OCI-LY3 (cell line): ENCODE results near the gene HIBCH.

ENCODE experiments used
- H2AFZ ChIP-seq: fragments of 200-600, 300-600 bp; shearing (Covaris generic); 2 replicates; pipeline ENCODE4 v1.6.0; 2014; ENCODE audit warnings: antibody characterized with exemption, low read depth, low read length
- H3K27ac ChIP-seq: fragments of 200-600, 300-600 bp; sonication (generic); 2 replicates; pipeline ENCODE4 v1.5.1; 2014; ENCODE audit warnings: mild to moderate bottlenecking, low read length, moderate library complexity, mixed read lengths
- H3K27me3 ChIP-seq: fragments of 200-600, 300-600 bp; sonication (generic); 2 replicates; pipeline ENCODE4 v1.6.1; 2014; ENCODE audit warnings: low read depth, low read length, mixed read lengths
- H3K36me3 ChIP-seq: fragments of 200-600, 300-600 bp; sonication (generic); replicated peaks from 2 replicates; pipeline ENCODE3; 2014; ENCODE audit warnings: low read depth, low read length, mixed read lengths
- H3K4me1 ChIP-seq: fragments of 300-600, 200-600 bp; sonication (generic); 2 replicates; pipeline ENCODE4 v1.6.1; 2014; ENCODE audit warnings: low read length, mixed read lengths
- H3K4me2 ChIP-seq: fragments of 200-600, 300-600 bp; sonication (generic); 2 replicates; pipeline ENCODE4 v1.6.1; 2014; ENCODE audit warnings: low read length, mixed read lengths
- H3K4me3 ChIP-seq: fragments of 300-600, 200-600 bp; sonication (generic); 2 replicates; pipeline ENCODE4 v1.5.1; 2014; ENCODE audit warnings: antibody characterized with exemption, mild to moderate bottlenecking, low read length, moderate library complexity
- H3K79me2 ChIP-seq: fragments of 300-600, 200-600 bp; shearing (Covaris generic); 2 replicates; pipeline ENCODE4 v1.6.1; 2014; ENCODE audit warnings: mild to moderate bottlenecking, low read length, mixed read lengths
- H3K9ac ChIP-seq: fragments of 300-600, 200-600 bp; shearing (Covaris generic); 2 replicates; pipeline ENCODE4 v1.6.0; 2014; ENCODE audit warnings: mild to moderate bottlenecking, low read length, moderate library complexity
- H3K9me3 ChIP-seq: fragments of 200-600, 300-600 bp; shearing (Covaris generic); 2 replicates; pipeline ENCODE4 v1.6.1; 2014; ENCODE audit warnings: low read length, mixed read lengths; ENCODE audit not compliant: insufficient read depth
- H4K20me1 ChIP-seq: fragments of 200-600, 300-600 bp; sonication (generic); 2 replicates; pipeline ENCODE4 v1.6.1; 2016; ENCODE audit warnings: low read length, mixed read lengths; ENCODE audit not compliant: insufficient read depth
- EZH2phosphoT487 ChIP-seq: fragments of 200-600 bp; shearing (Covaris generic); IDR thresholded peaks from 2 replicates; pipeline ENCODE4 v1.6.1; 2018; ENCODE audit warnings: antibody characterized with exemption, mixed run types, low read depth
- TF ChIP-seq, protein P1 (sequence below): fragments of 200-600, 300-600 bp; sonication (generic); IDR thresholded peaks from 2 replicates; pipeline ENCODE4 v1.5.1; 2014; ENCODE audit warnings: antibody characterized with exemption, low read length, low read depth

HIBCH gene

DNA sequence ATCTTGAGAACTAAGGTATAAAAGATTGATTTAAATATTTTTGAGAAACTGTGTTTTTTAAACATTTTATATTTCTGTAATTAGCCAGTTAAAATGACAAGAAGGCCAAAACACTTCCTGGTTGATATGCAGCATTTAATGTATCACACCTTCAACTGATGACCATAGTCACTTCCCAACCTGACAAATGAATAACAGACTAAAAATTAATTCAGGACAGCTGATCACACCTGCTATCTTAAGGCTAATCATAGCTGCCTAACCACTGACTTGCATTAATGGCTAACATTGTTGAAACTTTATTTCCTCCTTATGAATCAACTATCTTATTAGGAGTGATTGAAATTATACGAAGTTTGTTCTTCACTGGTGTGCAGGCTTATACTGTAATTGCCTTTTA, 131.3 kb downstream of the HIBCH start:
- no peaks in the 10 kb centered on the region for H3K36me3 ChIP-seq
- no peak overlapping the region for H3K4me2 ChIP-seq
- H3K4me1 ChIP-seq = no peaks in the 10 kb centered on the region
- no peak overlapping the region for H2AFZ ChIP-seq
- no peak for TF ChIP-seq EZH2phosphoT487
- TF ChIP-seq, protein P1, sequence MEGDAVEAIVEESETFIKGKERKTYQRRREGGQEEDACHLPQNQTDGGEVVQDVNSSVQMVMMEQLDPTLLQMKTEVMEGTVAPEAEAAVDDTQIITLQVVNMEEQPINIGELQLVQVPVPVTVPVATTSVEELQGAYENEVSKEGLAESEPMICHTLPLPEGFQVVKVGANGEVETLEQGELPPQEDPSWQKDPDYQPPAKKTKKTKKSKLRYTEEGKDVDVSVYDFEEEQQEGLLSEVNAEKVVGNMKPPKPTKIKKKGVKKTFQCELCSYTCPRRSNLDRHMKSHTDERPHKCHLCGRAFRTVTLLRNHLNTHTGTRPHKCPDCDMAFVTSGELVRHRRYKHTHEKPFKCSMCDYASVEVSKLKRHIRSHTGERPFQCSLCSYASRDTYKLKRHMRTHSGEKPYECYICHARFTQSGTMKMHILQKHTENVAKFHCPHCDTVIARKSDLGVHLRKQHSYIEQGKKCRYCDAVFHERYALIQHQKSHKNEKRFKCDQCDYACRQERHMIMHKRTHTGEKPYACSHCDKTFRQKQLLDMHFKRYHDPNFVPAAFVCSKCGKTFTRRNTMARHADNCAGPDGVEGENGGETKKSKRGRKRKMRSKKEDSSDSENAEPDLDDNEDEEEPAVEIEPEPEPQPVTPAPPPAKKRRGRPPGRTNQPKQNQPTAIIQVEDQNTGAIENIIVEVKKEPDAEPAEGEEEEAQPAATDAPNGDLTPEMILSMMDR = no peak
- no peaks in the 10 kb centered on the region for H3K79me2 ChIP-seq
- no peaks in the 10 kb centered on the region for H3K27me3 ChIP-seq
- H3K9ac ChIP-seq = no peak overlapping the region
- H3K4me3 ChIP-seq = no peak overlapping the region
- no peaks in the 10 kb centered on the region for H3K9me3 ChIP-seq
- H4K20me1 ChIP-seq = no peaks in the 10 kb centered on the region
- no peak overlapping the region for H3K27ac ChIP-seq

DNA sequence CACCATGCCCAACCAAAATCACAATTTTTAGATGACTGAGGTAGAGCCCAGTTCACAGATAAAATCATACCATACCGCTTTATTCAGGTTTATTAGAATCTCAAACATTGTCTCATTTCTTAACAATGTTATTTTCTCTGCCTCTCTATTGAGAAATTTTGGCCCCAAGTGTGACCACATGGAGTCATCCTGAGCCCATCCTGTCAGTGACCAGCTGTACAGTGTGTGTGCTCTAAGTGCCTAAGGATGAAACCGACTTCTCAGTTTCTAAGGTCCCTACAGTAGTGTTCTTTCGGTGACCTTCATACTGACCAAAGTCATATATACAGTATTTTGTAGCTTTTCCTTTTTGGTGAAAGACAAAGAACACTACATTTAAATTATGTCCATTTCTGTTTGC, 133.4 kb downstream of the HIBCH start:
- Histone ChIP-seq H3K9ac (no peak overlapping the region), H3K4me1 (peaks cover 16% of the 10 kb centered on the region), H3K4me2 (no peak overlapping the region), H3K27me3 (no peaks in the 10 kb centered on the region), H3K27ac (no peak overlapping the region), H4K20me1 (no peaks in the 10 kb centered on the region), H3K79me2 (no peaks in the 10 kb centered on the region), H3K9me3 (no peaks in the 10 kb centered on the region), H2AFZ (no peak overlapping the region), H3K4me3 (no peak overlapping the region), H3K36me3 (no peaks in the 10 kb centered on the region)
- no peak for TF ChIP-seq EZH2phosphoT487
- TF ChIP-seq, protein P1 = no peak

DNA sequence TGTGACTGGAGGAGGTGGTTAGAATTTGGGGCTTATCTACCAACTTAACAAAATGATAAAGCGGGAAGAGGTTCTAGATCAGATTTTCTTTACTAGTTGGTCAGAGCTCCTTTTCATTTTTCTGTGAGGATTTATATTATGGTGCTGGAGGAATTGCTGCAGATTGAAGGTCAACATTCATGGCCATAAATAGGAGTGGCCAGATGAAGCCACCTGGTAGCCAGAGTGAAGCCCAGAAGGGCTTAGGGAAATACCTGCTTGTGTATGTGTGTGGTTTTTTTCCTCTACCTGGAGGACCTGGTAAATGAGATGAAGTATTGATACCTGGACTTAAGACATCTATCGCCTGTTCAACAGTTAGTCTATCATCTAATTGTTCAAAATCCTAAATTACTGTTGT, 134.2 kb downstream of the HIBCH start:
- Histone ChIP-seq H3K27ac (no peak overlapping the region), H4K20me1 (no peaks in the 10 kb centered on the region), H3K9me3 (no peaks in the 10 kb centered on the region), H3K4me1 (peaks cover 18% of the 10 kb centered on the region), H3K36me3 (no peaks in the 10 kb centered on the region), H3K4me2 (no peak overlapping the region), H3K9ac (no peak overlapping the region), H3K4me3 (no peak overlapping the region), H2AFZ (no peak overlapping the region), H3K79me2 (no peaks in the 10 kb centered on the region), H3K27me3 (no peaks in the 10 kb centered on the region)
- TF ChIP-seq EZH2phosphoT487 = no peak
- TF ChIP-seq, protein P1 = no peak

DNA sequence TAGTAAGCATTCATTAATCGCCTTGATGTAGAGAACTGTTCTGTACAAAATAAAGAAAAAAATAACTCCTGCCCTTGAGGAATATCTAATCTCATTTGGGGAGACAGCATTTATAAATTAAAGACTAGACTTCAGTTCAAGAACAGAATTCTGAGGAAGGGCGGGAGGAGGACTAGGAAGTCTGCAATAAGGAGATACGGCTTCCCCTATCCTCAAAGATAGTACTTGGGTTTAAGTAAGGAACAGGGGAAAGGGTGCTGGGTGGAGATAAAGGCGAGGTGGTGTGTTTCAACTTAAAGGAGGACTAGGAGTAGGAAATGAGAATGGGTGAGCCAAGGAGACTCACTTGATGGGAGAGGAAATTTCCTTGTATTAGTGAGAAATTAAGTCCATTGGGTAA, 135.2 kb downstream of the HIBCH start:
- Histone ChIP-seq H3K79me2 (no peaks in the 10 kb centered on the region), H3K4me1 (peaks cover 24% of the 10 kb centered on the region), H3K9ac (no peak overlapping the region), H3K4me3 (no peak overlapping the region), H3K4me2 (no peak overlapping the region), H3K27ac (no peak overlapping the region), H3K9me3 (no peaks in the 10 kb centered on the region), H3K27me3 (no peaks in the 10 kb centered on the region), H2AFZ (no peak overlapping the region), H4K20me1 (no peaks in the 10 kb centered on the region), H3K36me3 (no peaks in the 10 kb centered on the region)
- TF ChIP-seq, protein P1 = no peak
- no peak for TF ChIP-seq EZH2phosphoT487
